HL-60/S4 treated with phorbol 12-myristate 13-acetate at 8.2 ng/mL for 4 days and 3 days (cell line): ENCODE data around the gene KIFAP3.
"Not testable (repeated sequence)": the region's sequence is repeated elsewhere in the genome, so short reads cannot be mapped to it uniquely, and the experiment has no call there.

Experiments
- in situ Hi-C: fragments of 300-500 bp; cut with MboI; formaldehyde crosslinking; loops from 2 replicates; pipeline ENCODE4 v1.15.0; 2022; ENCODE audit warnings: low sequenced_read_pairs

The KIFAP3 gene

GRCh38 chr1:170064821-170065220, 9.7 kb downstream of the KIFAP3 start:
- in situ Hi-C loops, result no loop called here

GRCh38 chr1:170063109-170063826, 11.2 kb downstream of the KIFAP3 start:
- in situ Hi-C loops, result no loop called here

DNA sequence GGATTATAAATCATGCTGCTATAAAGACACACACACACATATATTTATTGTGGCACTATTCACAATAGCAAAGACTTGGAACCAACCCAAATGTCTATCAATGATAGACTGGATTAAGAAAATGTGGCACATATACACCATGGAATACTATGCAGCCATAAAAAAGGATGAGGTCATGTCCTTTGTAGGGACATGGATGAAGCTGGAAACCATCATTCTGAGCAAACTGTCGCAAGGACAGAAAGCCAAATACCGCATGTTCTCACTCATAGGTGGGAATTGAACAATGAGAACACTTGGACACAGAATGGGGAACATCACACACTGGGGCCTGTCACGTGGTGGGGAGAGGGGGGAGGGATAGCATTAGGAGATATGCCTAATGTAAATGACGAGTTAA, 12.8 kb downstream of the KIFAP3 start:
- in situ Hi-C loops, result not testable (repeated sequence)

DNA sequence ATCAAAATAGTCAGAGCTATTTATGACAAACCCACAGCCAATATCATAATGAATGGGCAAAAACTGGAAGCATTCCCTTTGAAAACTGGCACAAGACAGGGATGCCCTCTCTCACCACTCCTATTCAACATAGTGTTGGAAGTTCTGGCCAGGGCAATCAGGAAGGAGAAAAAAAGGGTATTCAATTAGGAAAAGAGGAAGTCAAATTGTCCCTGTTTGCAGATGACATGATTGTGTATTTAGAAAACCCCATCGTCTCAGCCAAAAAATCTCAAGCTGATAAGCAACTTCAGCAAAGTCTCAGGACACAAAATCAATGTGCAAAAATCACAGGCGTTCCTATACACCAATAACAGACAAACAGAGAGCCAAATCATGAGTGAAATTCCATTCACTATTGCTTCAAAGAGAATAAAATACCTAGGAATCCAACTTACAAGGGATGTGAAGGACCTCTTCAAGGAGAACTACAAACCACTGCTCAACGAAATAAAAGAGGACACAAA, 14.4 kb downstream of the KIFAP3 start:
- in situ Hi-C loops, result not testable (repeated sequence)

DNA sequence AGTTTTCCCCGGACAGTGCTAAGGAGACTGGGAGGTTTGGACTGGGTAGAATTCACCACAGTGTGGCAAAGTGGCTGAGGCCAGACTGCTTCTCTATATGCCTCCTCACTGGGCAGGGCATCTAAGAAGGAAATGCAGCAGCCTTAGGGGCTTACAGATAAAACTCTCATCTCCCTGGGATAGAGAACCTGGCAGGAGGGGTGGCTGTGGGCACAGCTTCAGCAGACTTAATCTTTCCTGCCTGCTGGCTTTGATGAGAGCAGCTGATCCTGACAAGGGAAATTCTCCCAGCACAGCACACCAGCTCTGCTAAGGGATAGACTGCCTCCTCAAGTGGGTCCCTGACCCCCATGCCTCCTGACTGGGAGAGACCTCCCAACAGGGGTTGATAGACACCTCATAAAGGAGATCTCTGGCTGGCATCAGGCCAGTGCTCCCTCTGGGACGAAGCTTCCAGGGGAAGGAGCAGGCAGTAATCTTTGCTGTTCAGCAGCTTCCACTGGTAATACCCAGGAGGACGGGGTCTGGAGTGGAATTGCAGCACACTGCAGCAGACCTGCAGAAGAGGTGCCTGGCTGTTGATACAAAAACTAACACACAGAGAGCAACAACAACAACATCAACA, 25.2 kb downstream of the KIFAP3 start:
- in situ Hi-C loops, result no loop called here

GRCh38 chr1:170048515-170048914, 26.0 kb downstream of the KIFAP3 start:
- in situ Hi-C loops, result no loop called here

DNA sequence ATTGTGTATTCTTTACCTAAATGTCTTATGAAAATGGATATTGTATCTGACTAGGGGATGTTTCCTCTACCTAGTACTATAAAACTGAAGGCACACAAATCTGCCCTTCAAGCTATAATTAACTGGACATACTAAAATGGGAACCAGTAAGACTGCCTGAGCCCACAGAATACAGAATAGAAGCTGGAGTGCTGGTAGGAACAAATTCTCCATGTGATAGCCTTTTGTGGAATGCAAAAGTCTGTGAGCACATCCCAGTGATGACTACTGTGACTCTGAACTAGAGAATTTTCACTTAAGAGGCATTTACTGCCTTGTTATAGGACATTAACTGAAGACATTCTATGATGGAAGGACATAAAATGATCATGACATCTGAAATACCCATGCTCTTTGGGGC, 30.3 kb downstream of the KIFAP3 start:
- in situ Hi-C loops, result no loop called here

DNA sequence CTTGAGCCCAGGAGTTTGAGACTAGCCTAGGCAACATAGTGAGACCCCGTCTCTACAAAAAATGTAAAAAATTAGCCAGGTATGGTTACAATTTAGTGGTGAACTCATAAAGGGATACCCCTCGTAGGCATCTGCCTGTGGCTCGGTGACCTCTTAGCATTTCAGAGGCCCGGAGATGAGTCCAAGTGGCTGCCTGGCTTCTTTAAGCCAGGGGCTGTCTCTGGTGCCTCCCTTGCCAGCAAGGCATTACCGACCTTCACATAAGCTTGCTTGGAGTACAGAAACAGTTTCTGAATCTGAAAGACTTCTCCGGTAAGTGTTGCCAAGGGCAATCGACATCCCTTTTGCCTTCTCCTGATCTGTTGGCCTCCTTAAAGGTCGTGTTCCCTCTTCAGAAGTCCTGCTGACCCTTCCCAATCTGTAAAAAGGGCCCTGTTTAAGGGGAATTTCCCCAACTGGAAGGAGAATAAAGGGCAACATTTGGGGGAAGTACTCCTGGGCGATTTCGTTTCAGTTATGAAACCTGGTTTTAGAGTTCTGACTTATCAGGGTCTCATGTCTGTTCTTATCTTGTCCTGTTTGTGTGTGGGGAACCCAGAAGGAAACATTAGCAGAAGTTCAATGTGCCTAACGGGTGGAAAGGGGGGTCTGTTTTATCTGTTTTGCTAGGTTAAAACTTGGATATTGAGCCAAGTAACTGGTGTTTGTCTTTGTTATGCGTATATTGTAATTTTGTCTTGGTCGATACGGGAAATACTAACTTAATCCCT, 32.9 kb downstream of the KIFAP3 start:
- in situ Hi-C loops, result no loop called here

GRCh38 chr1:170032531-170033280, 41.8 kb downstream of the KIFAP3 start:
- in situ Hi-C loops, result no loop called here

DNA sequence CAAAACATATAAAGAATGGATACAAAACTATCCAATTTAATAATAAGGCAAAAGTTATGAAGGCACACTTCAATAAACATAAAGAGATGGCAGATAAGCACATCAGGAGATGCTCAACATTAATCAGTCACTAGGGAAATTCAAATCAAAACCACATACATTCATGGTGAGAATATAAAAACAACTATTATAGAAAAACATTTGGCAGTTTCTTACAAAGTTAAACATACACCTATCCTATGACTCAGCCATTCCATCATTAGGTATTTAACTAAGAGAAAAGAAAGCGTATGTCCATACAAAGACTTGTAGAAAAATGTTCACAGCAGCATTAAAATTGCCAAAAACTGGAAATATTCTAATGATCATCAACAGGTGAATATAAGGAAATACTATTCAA, 44.3 kb downstream of the KIFAP3 start:
- in situ Hi-C loops, result no loop called here

GRCh38 chr1:170027760-170028159, 46.7 kb downstream of the KIFAP3 start:
- in situ Hi-C loops, result no loop called here

- in situ Hi-C loops, result no loop called here
These were observed 53.6 kb downstream of the KIFAP3 start for GRCh38 chr1:170020859-170021258.

DNA sequence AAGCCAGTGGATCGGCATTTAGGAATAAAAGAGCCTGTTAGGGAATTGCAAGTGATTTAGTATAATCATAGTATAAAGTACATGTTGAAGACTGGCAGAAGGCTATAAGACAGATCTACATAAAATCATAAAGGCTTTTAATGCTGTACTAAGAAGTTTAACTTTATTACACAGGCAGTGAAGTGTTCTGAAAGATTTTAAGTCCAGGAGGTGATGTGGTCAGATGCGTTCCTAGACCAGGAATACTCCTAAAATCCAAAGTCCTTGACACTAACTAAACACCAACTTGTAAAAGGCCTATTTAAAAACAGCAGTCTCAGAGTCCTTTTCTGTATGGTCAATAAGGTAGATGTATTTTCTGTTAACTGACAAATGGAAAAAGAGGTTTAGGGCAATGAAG, 57.0 kb downstream of the KIFAP3 start:
- in situ Hi-C loops, result no loop called here

GRCh38 chr1:170012920-170013319, 61.6 kb downstream of the KIFAP3 start:
- in situ Hi-C loops, result no loop called here

GRCh38 chr1:170010443-170010842, 64.1 kb downstream of the KIFAP3 start:
- in situ Hi-C loops, result no loop called here

DNA sequence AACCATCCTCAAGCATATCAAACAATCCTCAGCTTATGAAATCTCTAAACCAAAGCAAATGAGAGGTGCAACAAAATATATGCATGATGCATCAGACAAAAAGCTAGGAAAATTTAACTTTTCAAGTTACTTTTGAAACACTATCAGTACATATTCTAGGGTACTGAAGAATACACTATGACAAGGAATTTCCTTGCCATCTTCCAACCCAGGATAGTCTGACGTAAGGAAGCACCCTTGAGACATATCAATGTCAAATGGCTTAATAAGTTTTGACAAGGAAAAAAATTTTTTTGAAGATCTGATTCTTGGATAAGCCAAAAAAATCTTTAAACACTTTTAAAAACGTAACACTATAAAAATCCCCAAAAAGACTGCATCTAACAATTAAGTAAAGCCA, 64.9 kb downstream of the KIFAP3 start:
- in situ Hi-C loops, result no loop called here

DNA sequence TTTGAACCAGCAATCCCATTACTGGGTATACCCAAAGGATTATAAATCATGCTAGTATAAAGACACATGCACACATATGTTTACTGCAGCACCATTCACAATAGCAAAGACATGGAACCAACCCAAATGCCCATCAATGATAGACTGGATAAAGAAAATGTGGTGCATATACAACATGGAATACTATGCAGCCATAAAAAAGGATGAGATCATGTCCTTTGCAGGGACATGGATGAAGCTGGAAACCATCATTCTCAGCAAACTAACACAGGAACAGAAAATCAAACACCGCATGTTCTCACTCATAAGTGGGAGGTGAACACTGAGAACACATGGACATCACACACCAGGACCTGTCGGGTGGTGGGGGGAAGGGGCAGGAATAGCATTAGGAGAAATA, 65.8 kb downstream of the KIFAP3 start:
- in situ Hi-C loops, result not testable (repeated sequence)

DNA sequence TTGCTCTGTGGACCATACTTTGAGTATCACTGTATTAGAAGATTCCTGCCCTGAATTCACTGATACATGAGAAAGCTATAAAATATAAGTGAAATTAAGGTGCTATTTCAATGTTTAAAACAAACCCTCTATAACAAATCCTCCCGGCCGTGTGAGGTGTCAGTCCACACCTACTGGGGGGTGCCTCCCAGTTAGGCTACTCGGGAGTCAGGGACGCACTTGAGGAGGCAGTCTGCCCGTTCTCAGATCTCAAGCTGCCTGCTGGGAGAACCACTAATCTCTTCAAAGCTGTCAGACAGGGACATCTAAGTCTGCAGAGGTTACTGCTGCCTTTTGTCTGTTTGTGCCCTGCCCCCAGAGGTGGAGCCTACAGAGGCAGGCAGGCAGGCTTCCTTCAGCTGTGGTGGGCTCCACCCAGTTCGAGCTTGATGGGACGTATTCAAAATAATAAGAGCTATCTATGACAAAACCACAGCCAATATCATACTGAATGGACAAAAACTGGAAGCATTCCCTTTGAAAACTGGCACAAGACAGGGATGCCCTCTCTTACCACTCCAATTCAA, 71.1 kb downstream of the KIFAP3 start:
- in situ Hi-C loops, result not testable (repeated sequence)

GRCh38 chr1:170001266-170001665, 73.2 kb downstream of the KIFAP3 start:
- in situ Hi-C loops, result no loop called here

DNA sequence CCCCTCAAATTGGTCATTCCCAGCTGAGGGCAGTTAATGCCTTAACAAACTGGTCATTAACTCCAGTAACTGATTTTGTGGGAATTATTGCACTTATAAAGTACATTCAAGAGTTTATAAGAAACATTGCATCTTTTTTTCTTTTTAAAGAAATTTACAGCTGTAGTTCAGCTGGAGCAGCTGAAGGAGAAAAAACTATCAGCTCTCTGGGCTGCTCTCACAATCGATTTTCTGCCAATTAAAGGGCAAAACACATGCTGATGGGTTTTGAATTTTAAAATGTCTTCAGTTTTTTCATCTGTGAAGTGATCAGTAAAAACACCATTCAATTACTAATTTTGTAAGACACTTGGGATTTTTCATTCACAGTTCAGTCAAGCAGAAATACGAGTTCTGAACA, 74.7 kb downstream of the KIFAP3 start:
- in situ Hi-C loops, result no loop called here

DNA sequence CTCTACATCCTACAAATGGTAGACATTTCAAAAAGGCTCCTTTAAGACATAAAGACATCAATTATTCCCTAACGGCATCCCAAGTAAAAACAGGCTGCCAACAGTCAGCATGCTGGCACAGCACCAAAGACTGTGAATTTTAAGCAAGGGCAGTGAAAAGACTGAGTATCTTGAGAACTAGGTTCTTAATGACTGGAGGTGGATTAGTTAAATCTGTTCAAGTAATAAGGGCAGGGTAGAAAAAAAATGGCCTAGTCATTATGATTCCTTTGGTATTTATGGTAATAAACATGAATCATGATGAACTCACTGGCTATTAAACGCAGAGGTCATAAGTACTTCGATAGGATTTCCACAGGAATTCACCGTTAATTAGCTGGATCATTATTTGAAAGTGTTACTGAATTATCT, 75.2 kb downstream of the KIFAP3 start:
- in situ Hi-C loops, result no loop called here
